C1 segment of cervical spinal cord (tissue), 14 donors: ENCODE results near the gene STAT3.

Source experiments
- DNase-seq, 14 donors: peaks; one replicate each; lab custom pipeline; 2025; lab: John Stamatoyannopoulos, UW

The STAT3 gene

GRCh38 chr17:42282478-42283080 is 105.7 kb downstream of the STAT3 start:
- no peak for DNase-seq

DNA sequence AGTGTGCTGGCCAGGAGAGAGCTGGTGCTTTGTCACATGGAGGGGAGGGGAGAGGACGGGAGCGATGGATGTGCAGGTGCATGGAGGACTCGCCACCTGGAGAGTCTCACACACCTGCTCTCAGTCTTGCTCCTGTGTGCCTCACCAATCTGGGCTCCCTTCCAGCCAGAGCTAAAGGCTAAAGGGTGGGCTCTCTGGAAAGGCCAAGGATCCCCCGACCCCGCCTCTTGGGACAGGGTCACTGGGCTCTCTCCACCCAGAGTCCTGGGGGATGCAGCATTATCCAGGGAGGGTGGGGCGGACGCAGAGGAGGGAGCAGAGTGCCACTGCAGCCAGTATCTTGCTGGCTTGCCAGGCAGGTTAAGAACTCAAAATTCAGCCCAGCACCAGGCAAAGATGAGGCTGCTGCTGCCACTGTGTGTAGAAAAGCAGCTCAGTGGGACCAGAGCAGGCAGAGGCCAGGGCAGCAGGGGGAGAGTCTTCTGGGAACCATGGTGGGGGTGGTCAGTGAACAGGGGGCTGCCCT is 106.6 kb downstream of the STAT3 start:
- DNase-seq, result peak in 1 of 14 donors; percentile 23

GRCh38 chr17:42279776-42280630 is 108.2 kb downstream of the STAT3 start:
- no peak for DNase-seq

GRCh38 chr17:42277342-42277712 is 110.9 kb downstream of the STAT3 start:
- DNase-seq, result no peak

DNA sequence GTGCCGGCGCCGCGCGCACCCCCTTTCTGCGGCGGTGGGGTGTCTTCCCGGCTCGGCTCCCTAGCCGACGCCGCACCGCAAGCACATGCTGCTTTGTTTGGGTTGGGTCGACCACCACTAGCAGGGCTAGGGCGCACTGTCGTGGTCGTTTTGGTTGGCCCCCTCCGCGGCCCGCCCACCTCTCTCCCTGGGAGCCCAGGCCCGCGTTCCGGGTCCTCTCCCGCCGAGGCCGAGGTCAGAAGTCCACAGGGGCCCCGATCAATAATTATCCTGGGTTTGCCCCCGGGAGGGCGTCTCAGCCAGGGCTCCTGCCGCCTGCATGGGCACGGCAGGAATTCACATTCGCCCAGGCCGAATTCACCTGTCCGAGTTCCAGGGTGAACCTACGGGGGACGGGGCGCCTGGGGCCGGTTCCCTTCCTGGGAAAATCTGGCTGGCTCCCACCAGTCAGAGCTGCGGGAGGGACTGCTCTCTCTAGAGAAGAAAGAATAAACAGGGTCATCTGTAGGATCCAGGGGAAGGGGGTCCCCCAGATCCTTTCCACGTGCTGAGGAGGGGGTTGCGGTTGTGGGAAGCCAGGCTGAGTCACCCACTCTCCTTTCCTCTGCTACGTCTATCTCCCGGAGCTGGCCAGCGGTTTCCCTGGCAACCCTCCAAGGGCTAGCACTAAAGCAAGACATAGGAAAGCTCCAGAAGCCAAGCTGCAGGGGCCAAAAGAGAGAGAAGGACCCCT is 111.5 kb downstream of the STAT3 start:
- peak in 11 of 14 donors; percentile 19 to 83 (median 50) for DNase-seq

DNA sequence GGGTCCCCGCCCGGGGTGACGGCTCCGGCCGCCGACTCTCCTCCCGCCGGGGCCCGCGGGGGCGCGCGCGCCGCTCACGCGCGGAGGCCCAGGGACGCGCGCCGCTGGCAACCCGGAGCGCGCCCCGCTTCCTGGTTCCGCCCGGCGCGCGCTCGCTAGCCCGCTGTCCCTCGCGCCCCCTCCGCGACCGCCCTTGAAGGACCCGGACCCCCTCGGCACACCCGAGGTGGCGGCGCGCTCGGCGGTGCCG is 112.0 kb downstream of the STAT3 start, which contains the start of gene STAT5B:
TSS of gene STAT5B (minus strand) at position 33 of the 250 bp plus-strand sequence. CDS start 44,264 bp downstream, outside the sequence.
- DNase-seq, result peak in 10 of 14 donors; percentile 29 to 84 (median 55)

- DNase-seq, result peak in 8 of 14 donors; percentile 7 to 47 (median 30)
Measured at GRCh38 chr17:42275527-42276358, 112.5 kb downstream of the STAT3 start.

GRCh38 chr17:42274812-42275526 is 113.3 kb downstream of the STAT3 start:
- peak in 1 of 14 donors; percentile 39 for DNase-seq

DNA sequence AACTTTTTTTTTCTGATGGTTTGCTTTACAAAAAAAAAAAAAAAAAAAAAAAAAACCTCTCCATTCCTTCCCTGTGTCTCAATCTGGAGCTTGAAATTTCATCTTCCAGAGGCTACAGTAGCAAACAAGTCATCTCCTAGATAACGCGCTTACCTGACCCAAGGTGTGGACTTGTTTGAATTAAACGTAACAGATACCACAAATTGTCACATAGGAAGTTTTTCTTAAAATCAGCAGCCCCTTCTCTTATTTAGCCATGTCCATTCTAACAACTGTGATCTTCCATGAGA is 114.0 kb downstream of the STAT3 start:
- DNase-seq, result no peak

DNA sequence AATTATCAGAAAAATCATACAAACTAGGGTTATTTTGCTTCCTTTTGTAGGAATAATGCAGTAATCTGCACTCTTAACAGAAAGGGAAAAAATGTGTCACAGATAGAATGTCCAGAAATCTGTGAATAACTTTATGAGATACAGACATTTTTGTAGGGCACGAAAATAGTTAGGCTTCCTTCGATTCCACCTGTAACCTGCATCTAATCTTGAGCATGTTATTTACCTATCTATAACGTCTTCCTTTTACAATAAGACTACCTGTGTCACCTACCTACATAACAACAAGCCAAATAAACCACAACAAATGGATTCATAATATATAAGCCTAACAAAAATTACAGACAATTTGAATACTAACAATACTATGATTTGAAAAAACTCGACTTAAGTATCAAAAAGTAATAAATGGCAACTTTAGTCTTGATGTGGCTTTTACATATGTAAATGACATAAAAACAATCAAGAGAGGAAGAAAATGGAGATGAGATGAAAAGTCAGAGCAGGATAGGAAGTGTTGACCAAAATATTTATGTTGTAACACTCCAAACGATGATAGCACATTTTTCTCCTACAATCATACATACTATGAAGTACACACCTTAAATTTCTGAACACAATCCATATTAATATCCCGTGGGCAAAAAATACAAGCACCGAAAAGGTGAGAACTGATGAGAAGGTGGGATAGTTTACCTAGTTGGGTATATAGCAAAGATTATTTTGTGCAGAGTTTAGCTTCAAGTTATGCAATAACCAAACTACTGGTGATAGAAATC is 114.6 kb downstream of the STAT3 start:
- DNase-seq, result no peak

- no peak for DNase-seq
Measured at GRCh38 chr17:42272162-42272907, 115.9 kb downstream of the STAT3 start.

GRCh38 chr17:42271779-42272035 is 116.5 kb downstream of the STAT3 start:
- DNase-seq, result no peak

- no peak for DNase-seq
Measured at GRCh38 chr17:42271006-42271778, 117.0 kb downstream of the STAT3 start.

- DNase-seq, result no peak
Measured at GRCh38 chr17:42270596-42270995, 117.6 kb downstream of the STAT3 start.

GRCh38 chr17:42270170-42270535 is 118.1 kb downstream of the STAT3 start:
- no peak for DNase-seq

GRCh38 chr17:42268236-42268635 is 120.0 kb downstream of the STAT3 start:
- no peak for DNase-seq

DNA sequence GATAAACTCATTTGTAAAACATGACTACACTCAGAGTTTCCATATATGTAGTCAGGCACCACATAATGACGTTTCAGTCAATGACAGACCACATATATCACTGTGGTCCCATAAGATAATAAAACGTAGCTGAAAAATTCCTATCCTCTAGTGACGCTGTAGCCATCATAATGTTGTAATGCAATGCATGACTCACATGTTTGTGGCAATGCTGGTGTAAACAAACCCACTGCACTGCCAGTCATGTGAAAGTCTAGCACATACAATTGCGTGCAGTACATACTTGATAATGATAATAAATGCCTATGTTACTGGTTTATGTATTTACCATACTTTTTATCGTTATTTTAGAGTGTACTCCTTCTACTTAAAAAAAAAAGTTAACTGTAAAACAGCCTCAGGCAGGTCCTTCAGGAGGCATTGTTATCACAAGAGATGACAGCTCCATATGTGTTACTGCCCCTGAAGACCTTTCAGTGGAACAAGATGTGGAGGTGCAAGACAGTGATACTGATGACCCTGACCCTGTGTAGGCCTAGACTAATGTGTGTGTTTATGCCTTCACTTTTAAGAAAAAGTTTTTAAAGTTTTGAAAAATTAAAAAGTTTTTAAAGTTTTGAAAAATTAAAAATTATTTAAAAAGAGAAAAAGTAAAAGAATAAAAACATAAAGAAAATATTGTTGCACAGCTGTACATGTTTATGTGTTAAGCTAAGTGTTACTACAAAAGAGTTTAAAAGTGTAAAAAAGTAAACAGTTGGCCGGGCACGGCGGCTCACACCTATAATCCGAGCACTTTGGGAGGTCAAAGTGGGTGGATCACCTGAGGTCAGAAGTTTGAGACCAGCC is 121.1 kb downstream of the STAT3 start:
- DNase-seq, result no peak

GRCh38 chr17:42266462-42266861 is 121.8 kb downstream of the STAT3 start:
- no peak for DNase-seq
